K562 (cell line): ENCODE measurements around the gene MMEL1. TPM values are rescaled to one million over a fixed set of nuclear protein-coding genes. Genes with fewer than 3 reads are reported as not detected.

ENCODE experiments used
- ATAC-seq: fragments of 200-7000 bp; cut with Tn5 transposase; 3 replicates; pipeline ENCODE4 v1.9.1; 2020; ENCODE audit warnings: moderate library complexity
- BruUV-seq: library from RNA; stranded (reverse); fragments of 400-500 nt; replicated peaks from 2 replicates; lab custom pipeline; 2021; lab: Mats Ljungman, UMichigan
- CTCF ChIA-PET: fragments of 300-600 bp; formaldehyde crosslinking; extraction: SDS; loops from one replicate; lab custom pipeline; 2021; ENCODE audit warnings: low intra/inter-chr PET ratio; lab: Yijun Ruan, JAX
- POLR2A ChIA-PET: fragments of 300-600, 350-650 bp; sonication (Branson Sonifier 250); formaldehyde crosslinking; extraction: SDS; loops from one replicate; lab custom pipeline; 2021; ENCODE audit warnings: antibody characterized with exemption, inconsistent platforms; lab: Yijun Ruan, JAX
- DNase-seq, 4 experiments: peaks; one replicate each; pipeline versions ENCODE4 v3.0.0 to v3.0.0-alpha.2; 2011 to 2018; ENCODE audit warnings: low spot score in 3 of 4, mixed read lengths in 3 of 4; ENCODE audit errors: extremely low read depth in 1 of 4
- FAIRE-seq: peaks from 2 replicates; lab custom pipeline; 2011; peaks lifted over from hg19 to GRCh38; lab: Jason Lieb, UNC
- H2AFZ ChIP-seq: 2 replicates; pipeline ENCODE4 v1.6.0; 2011; ENCODE audit warnings: low read depth, low read length, control low read depth, inconsistent platforms
- H3K27ac ChIP-seq: fragments of 200-600 bp; 3 replicates; pipeline ENCODE4 v1.8.0; 2011; ENCODE audit warnings: low read depth, mild to moderate bottlenecking, control low read depth, inconsistent platforms, low read length, moderate library complexity, mixed read lengths; ENCODE audit errors: extremely low read depth
- H3K27me3 ChIP-seq, 2 experiments: fragments of 300-600 bp in 1 of 2; 2 replicates in 1 of 2; 3 replicates in 1 of 2; pipeline versions ENCODE4 v1.6.0 to v1.8.0; 2011; ENCODE audit warnings: inconsistent platforms in 2 of 2, low read length in 2 of 2, mild to moderate bottlenecking in 1 of 2, mixed read lengths in 1 of 2, moderate library complexity in 1 of 2; ENCODE audit not compliant: control insufficient read depth in 2 of 2, insufficient read depth in 2 of 2
- H3K36me3 ChIP-seq: fragments of 300-600 bp; 3 replicates; pipeline ENCODE4 v1.8.0; 2011; ENCODE audit warnings: mild to moderate bottlenecking, low read length, inconsistent platforms; ENCODE audit not compliant: control insufficient read depth, insufficient read depth
- H3K4me1 ChIP-seq, 2 experiments: fragments of 200-600 bp in 1 of 2; replicated peaks in 1 of 2; 2 replicates in 1 of 2; 3 replicates in 1 of 2; pipeline versions ENCODE4 v1.5.1 to v1.8.0; 2011; ENCODE audit warnings: inconsistent platforms in 2 of 2, low read length in 2 of 2, mild to moderate bottlenecking in 1 of 2, mixed read lengths in 1 of 2, moderate library complexity in 1 of 2; ENCODE audit not compliant: control insufficient read depth in 2 of 2, insufficient read depth in 2 of 2
- H3K4me2 ChIP-seq: 2 replicates; pipeline ENCODE4 v1.6.1; 2011; ENCODE audit warnings: low read length, control low read depth, inconsistent platforms, mixed read lengths; ENCODE audit not compliant: insufficient read depth
- H3K4me3 ChIP-seq: fragments of 200-600 bp; sonication (generic), shearing (Covaris generic); 2 replicates; pipeline ENCODE4 v1.5.1; 2016; ENCODE audit warnings: control low read depth, inconsistent platforms
- H3K79me2 ChIP-seq: fragments of 200-600 bp; 3 replicates; pipeline ENCODE4 v1.8.0; 2011; ENCODE audit warnings: low read length, inconsistent platforms; ENCODE audit not compliant: control insufficient read depth, insufficient read depth
- H3K9ac ChIP-seq, 2 experiments: 2 replicates each; pipeline versions ENCODE4 v1.6.0 to v1.6.1; 2011; ENCODE audit warnings: low read depth in 2 of 2, low read length in 2 of 2, control low read depth in 1 of 2, inconsistent platforms in 1 of 2, mild to moderate bottlenecking in 1 of 2, mixed read lengths in 1 of 2; ENCODE audit not compliant: insufficient read depth in 1 of 2
- H3K9me1 ChIP-seq: one replicate; pipeline ENCODE4 v1.6.0; 2011; ENCODE audit warnings: inconsistent platforms, mild to moderate bottlenecking, low read length, moderate library complexity; ENCODE audit not compliant: control insufficient read depth, insufficient read depth
- H3K9me3 ChIP-seq: replicated peaks from 2 replicates; pipeline ENCODE4 v1.5.1; 2011; ENCODE audit warnings: low read depth, low read length, inconsistent platforms; ENCODE audit not compliant: control insufficient read depth, insufficient read depth
- H4K20me1 ChIP-seq: replicated peaks from 2 replicates; pipeline ENCODE4 v1.6.1; 2011; ENCODE audit warnings: low read length, inconsistent platforms, mixed read lengths; ENCODE audit not compliant: control insufficient read depth, insufficient read depth
- ELF2 ChIP-seq: fragments of 250-450 bp; sonication (Bioruptor Pico); IDR thresholded peaks from 2 replicates; pipeline ENCODE4 v1.5.0; 2021; ENCODE audit warnings: mild to moderate bottlenecking
- HMGN3 ChIP-seq: IDR thresholded peaks from 2 replicates; pipeline ENCODE4 v1.6.1; 2011; ENCODE audit warnings: borderline replicate concordance, low read depth, mild to moderate bottlenecking, mixed read lengths, low read length; ENCODE audit not compliant: insufficient read length; ENCODE audit errors: extremely low read depth
- NR2C1 ChIP-seq, 2 experiments: fragments of 450-650 bp; IDR thresholded peaks; 2 replicates each; pipeline ENCODE4 v1.6.1; 2017; ENCODE audit warnings: mild to moderate bottlenecking in 2 of 2, antibody characterized with exemption in 1 of 2, inconsistent platforms in 1 of 2, missing compliant biosample characterization in 1 of 2, missing genetic modification characterization in 1 of 2
- SUPT5H ChIP-seq: fragments of 450-650 bp; IDR thresholded peaks from 2 replicates; pipeline ENCODE4 v1.6.1; 2016
- ZBED1 ChIP-seq: IDR thresholded peaks from 2 replicates; pipeline ENCODE4 v1.6.1; 2014
- WGBS: fragments of 100-300 bp; shearing (Covaris generic); methylation state at CpG from one replicate; pipeline ENCODE4 v1.1.6; 2016; ENCODE audit warnings: low coverage, mixed read lengths; ENCODE audit not compliant: insufficient coverage; ENCODE audit errors: missing lambda C conversion rate; 5-methylcytosine and 5-hydroxymethylcytosine counted together
- in situ Hi-C: fragments of 300-500 bp; cut with MboI; formaldehyde crosslinking; loops from 4 replicates; pipeline ENCODE4 v1.15.0; 2018; ENCODE audit warnings: inconsistent platforms, mixed read lengths
- intact Hi-C: fragments of 100-400 bp; cut with micrococcal nuclease; formaldehyde crosslinking; loops from 2 replicates; pipeline ENCODE4 v1.14.2; 2022
- polyA plus RNA-seq, 8 experiments: library from polyadenylated mRNA; depleted of rRNA in 4 of 8; stranded (reverse) in 5 of 8; unstranded in 3 of 8; fragments of >200 nt; fragmentation: Nextera tagmentation in 2 of 8; fragmentation: Illumina TruSeq in 1 of 8; extraction: Ambion mirVana in 2 of 8; extraction: Trizol in 1 of 8; gene quantifications; 2 replicates each; pipeline versions ENCODE4 v1.2.1 to v1.2.3, GENCODE V29; 2011 to 2014; ENCODE audit warnings: inconsistent platforms in 1 of 8, missing spikeins in 1 of 8
- total RNA-seq, 7 experiments: library from RNA; depleted of rRNA in 6 of 7; stranded (reverse); fragments of >200 nt in 6 of 7; fragmentation: Illumina TruSeq in 2 of 7; extraction: Trizol in 2 of 7; gene quantifications; 2 replicates each; pipeline versions ENCODE4 v1.2.1 to v1.2.3, GENCODE V29; 2011 to 2021; ENCODE audit warnings: low replicate concordance in 1 of 7
- TF ChIP-seq, protein P1 (sequence below): sonication (generic); formaldehyde crosslinking; IDR thresholded peaks from 2 replicates; pipeline ENCODE4 v1.8.0; 2022; ENCODE audit warnings: mild to moderate bottlenecking, missing genetic modification reagents
- TF ChIP-seq, protein P2 (sequence below), 2 experiments: fragments of 450-650 bp; conservative IDR thresholded peaks; 2 replicates each; pipeline ENCODE4 v1.6.1; 2017; ENCODE audit warnings: mild to moderate bottlenecking in 2 of 2, moderate library complexity in 2 of 2
- TF ChIP-seq, protein P3 (sequence below): fragments of 450-650 bp; formaldehyde crosslinking; IDR thresholded peaks from 2 replicates; pipeline ENCODE4 v1.4.0; 2020; ENCODE audit warnings: mild to moderate bottlenecking, moderate library complexity
- TF ChIP-seq, protein P4 (sequence below): fragments of 250-450 bp; sonication (Bioruptor Pico); IDR thresholded peaks from 2 replicates; pipeline ENCODE4 v1.5.0; 2020; ENCODE audit warnings: mild to moderate bottlenecking, borderline replicate concordance

Gene MMEL1
- total and polyA plus RNA-seq, 9 of the 15 experiments (the other 6 are each of a cell fraction or from before 2014, with no cell fraction given) = not detected

DNA sequence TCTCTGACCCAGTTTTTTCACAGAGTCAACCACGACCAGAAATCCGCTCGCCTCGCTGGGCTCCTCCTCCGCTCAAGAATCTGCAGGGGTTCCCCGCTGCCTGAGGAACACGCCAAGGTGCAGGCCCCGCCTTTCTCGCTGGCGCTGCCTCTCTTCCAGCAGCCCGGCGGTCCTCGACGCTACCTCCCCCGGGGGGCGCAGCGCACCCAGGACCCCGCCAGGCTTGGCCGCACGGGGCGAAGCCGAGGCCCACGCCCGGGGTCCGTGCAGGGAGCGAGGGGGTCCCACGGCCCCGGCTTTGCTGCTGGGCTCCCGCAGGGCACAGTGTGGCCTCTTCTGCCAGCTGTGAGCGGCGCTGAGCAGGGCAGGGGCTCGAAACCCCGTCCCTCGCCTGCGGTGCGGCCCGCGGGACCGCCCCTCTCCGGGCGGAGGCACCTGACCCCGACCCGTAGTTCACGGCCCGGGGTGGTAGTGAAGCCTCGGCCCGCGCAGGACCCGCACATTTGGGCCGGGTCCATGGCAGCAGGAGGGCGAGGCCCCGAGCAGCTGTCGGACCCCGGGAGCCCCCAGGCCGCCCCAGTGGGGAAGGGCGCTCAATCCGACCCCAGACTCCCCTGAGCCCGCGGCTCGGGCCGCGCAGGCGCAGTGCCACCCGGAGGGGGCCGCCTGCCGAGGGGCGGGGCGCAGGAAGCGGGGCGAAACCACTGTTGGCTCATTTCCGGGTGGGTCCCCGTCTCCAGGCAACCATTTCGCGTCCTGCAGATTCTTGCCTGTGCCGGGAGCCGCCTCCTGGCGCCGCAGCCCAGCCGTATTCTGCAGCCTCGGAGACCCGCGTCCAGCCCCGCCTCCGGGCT is 10.0 kb upstream of the MMEL1 start:
- CTCF ChIA-PET = no interaction called here
- peaks cover 0 to 37% of the 10 kb centered on the region in 2 experiments; a peak in 2 of 5 replicates for H3K4me1 ChIP-seq
- FAIRE-seq = peak; percentile 90
- TF ChIP-seq, protein P1, sequence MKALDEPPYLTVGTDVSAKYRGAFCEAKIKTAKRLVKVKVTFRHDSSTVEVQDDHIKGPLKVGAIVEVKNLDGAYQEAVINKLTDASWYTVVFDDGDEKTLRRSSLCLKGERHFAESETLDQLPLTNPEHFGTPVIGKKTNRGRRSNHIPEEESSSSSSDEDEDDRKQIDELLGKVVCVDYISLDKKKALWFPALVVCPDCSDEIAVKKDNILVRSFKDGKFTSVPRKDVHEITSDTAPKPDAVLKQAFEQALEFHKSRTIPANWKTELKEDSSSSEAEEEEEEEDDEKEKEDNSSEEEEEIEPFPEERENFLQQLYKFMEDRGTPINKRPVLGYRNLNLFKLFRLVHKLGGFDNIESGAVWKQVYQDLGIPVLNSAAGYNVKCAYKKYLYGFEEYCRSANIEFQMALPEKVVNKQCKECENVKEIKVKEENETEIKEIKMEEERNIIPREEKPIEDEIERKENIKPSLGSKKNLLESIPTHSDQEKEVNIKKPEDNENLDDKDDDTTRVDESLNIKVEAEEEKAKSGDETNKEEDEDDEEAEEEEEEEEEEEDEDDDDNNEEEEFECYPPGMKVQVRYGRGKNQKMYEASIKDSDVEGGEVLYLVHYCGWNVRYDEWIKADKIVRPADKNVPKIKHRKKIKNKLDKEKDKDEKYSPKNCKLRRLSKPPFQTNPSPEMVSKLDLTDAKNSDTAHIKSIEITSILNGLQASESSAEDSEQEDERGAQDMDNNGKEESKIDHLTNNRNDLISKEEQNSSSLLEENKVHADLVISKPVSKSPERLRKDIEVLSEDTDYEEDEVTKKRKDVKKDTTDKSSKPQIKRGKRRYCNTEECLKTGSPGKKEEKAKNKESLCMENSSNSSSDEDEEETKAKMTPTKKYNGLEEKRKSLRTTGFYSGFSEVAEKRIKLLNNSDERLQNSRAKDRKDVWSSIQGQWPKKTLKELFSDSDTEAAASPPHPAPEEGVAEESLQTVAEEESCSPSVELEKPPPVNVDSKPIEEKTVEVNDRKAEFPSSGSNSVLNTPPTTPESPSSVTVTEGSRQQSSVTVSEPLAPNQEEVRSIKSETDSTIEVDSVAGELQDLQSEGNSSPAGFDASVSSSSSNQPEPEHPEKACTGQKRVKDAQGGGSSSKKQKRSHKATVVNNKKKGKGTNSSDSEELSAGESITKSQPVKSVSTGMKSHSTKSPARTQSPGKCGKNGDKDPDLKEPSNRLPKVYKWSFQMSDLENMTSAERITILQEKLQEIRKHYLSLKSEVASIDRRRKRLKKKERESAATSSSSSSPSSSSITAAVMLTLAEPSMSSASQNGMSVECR (CRISPR knock-in tag) = peak; percentile 64; the same call in 1 of the 2 replicates
- TF ChIP-seq, protein P2, sequence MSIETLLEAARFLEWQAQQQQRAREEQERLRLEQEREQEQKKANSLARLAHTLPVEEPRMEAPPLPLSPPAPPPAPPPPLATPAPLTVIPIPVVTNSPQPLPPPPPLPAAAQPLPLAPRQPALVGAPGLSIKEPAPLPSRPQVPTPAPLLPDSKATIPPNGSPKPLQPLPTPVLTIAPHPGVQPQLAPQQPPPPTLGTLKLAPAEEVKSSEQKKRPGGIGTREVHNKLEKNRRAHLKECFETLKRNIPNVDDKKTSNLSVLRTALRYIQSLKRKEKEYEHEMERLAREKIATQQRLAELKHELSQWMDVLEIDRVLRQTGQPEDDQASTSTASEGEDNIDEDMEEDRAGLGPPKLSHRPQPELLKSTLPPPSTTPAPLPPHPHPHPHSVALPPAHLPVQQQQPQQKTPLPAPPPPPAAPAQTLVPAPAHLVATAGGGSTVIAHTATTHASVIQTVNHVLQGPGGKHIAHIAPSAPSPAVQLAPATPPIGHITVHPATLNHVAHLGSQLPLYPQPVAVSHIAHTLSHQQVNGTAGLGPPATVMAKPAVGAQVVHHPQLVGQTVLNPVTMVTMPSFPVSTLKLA (conservative IDR thresholded peaks at IDR 0.05) = peak in 1 of 2 experiments; percentile 57; a peak in 2 of 4 replicates
- TF ChIP-seq ZBED1 (0 out of 2 replicates have a peak, but pooled peaks have one; percentile 16), SUPT5H (peak; percentile 74), NR2C1 (IDR thresholded peaks at IDR 0.05) (no peak), NR2C1 (tag; IDR thresholded peaks at IDR 0.05) (peak; percentile 51), ELF2 (0 out of 2 replicates have a peak, but pooled peaks have one; percentile 39), HMGN3 (peak; percentile 15)
- TF ChIP-seq, protein P3, sequence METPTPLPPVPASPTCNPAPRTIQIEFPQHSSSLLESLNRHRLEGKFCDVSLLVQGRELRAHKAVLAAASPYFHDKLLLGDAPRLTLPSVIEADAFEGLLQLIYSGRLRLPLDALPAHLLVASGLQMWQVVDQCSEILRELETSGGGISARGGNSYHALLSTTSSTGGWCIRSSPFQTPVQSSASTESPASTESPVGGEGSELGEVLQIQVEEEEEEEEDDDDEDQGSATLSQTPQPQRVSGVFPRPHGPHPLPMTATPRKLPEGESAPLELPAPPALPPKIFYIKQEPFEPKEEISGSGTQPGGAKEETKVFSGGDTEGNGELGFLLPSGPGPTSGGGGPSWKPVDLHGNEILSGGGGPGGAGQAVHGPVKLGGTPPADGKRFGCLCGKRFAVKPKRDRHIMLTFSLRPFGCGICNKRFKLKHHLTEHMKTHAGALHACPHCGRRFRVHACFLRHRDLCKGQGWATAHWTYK (CRISPR knock-in tag) = peak; percentile 47; the same call in 1 of the 2 replicates
- TF ChIP-seq, protein P4, sequence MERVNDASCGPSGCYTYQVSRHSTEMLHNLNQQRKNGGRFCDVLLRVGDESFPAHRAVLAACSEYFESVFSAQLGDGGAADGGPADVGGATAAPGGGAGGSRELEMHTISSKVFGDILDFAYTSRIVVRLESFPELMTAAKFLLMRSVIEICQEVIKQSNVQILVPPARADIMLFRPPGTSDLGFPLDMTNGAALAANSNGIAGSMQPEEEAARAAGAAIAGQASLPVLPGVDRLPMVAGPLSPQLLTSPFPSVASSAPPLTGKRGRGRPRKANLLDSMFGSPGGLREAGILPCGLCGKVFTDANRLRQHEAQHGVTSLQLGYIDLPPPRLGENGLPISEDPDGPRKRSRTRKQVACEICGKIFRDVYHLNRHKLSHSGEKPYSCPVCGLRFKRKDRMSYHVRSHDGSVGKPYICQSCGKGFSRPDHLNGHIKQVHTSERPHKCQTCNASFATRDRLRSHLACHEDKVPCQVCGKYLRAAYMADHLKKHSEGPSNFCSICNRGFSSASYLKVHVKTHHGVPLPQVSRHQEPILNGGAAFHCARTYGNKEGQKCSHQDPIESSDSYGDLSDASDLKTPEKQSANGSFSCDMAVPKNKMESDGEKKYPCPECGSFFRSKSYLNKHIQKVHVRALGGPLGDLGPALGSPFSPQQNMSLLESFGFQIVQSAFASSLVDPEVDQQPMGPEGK = no peak

More for the DNA sequence above, 10.0 kb upstream of the MMEL1 start:
- intact Hi-C loops = loop anchor here (2.0 to 10.0 kb wide), 3 partner anchors 56 to 228 kb away; partner anchors contain the start of genes PEX10 and PRXL2B
- H2AFZ ChIP-seq = peak overlapping the region; percentile 96
- peak; percentile 93 for ATAC-seq
- H4K20me1 ChIP-seq = no peaks in the 10 kb centered on the region
- peak; percentile 94 to 100 (median 100) for DNase-seq
- POLR2A ChIA-PET = interaction anchor here (0.7 kb wide), 1 partner anchor 57 kb away, joined by 3 read pairs; no protein-coding TSS in a partner anchor
- in situ Hi-C loops = no loop called here
- WGBS = under 1% methylated on average over 67 of the region's 84 CpGs
- H3K9ac ChIP-seq = peak overlapping the region; percentile 87 to 94
- peak overlapping the region; percentile 83 for H3K4me2 ChIP-seq
- H3K9me1 ChIP-seq = peaks cover 2% of the 10 kb centered on the region
- H3K27ac ChIP-seq = peak overlapping the region; percentile 76
- no peaks in the 10 kb centered on the region; the same call in 1 of the 2 replicates for H3K9me3 ChIP-seq
- no TSS peak for BruUV-seq
- H3K4me3 ChIP-seq = peak overlapping the region; percentile 66
- peaks cover 0 to 12% of the 10 kb centered on the region in 2 experiments; a peak in 2 of 5 replicates for H3K27me3 ChIP-seq
- no peaks in the 10 kb centered on the region for H3K36me3 ChIP-seq
- H3K79me2 ChIP-seq = no peaks in the 10 kb centered on the region
